HepG2 (cell line): Measurements from ENCODE around the gene AIMP2. TPM values are rescaled to one million over a fixed set of nuclear protein-coding genes. Genes with fewer than 3 reads are reported as not detected.

Experiments
- ATAC-seq: fragments of 200-7000 bp; cut with Tn5 transposase; 3 replicates; pipeline ENCODE4 v1.9.1; 2020; ENCODE audit warnings: mild to moderate bottlenecking, moderate library complexity
- BruUV-seq: library from RNA; stranded (reverse); fragments of 400-500 nt; replicated peaks from 2 replicates; lab custom pipeline; 2021; lab: Mats Ljungman, UMichigan
- CTCF ChIA-PET: fragments of 300-600 bp; formaldehyde crosslinking; extraction: SDS; loops from one replicate; lab custom pipeline; 2021; ENCODE audit warnings: low total read pairs, inconsistent platforms, low intra/inter-chr PET ratio; lab: Yijun Ruan, JAX
- POLR2A ChIA-PET: fragments of 350-600 bp; sonication (Branson Sonifier 250); formaldehyde crosslinking; loops from one replicate; lab custom pipeline; 2020; ENCODE audit warnings: antibody characterized with exemption, inconsistent platforms; lab: Yijun Ruan, JAX
- DNase-seq: peaks from one replicate; pipeline ENCODE4 v3.0.0-alpha.2; 2015; ENCODE audit warnings: low spot score
- FAIRE-seq: peaks from 3 replicates; lab custom pipeline; 2011; peaks lifted over from hg19 to GRCh38; lab: Jason Lieb, UNC
- H2AFZ ChIP-seq: one replicate; pipeline ENCODE4 v1.6.1; 2011; ENCODE audit warnings: low read length, inconsistent platforms
- H3K27ac ChIP-seq: fragments of 300-600 bp; 3 replicates; pipeline ENCODE4 v1.8.0; 2011; ENCODE audit warnings: mixed run types, mild to moderate bottlenecking, mixed read lengths, low read length, inconsistent platforms; ENCODE audit not compliant: insufficient read depth; ENCODE audit errors: extremely low read length
- H3K27me3 ChIP-seq, 2 experiments: fragments of 200-600 bp in 1 of 2; 2 replicates in 1 of 2; 3 replicates in 1 of 2; pipeline versions ENCODE4 v1.6.0 to v1.8.0; 2011; ENCODE audit warnings: low read length in 2 of 2, mild to moderate bottlenecking in 2 of 2, moderate library complexity in 2 of 2, inconsistent platforms in 1 of 2; ENCODE audit not compliant: insufficient read depth in 2 of 2, control insufficient read depth in 1 of 2
- H3K36me3 ChIP-seq, 2 experiments: fragments of 200-600 bp in 1 of 2; replicated peaks in 1 of 2; 2 replicates in 1 of 2; 3 replicates in 1 of 2; pipeline versions ENCODE4 v1.5.1 to v1.8.0; 2011; ENCODE audit warnings: low read length in 2 of 2, inconsistent platforms in 1 of 2; ENCODE audit not compliant: insufficient read depth in 2 of 2, control insufficient read depth in 1 of 2
- H3K4me1 ChIP-seq: 2 replicates; pipeline ENCODE4 v1.5.1; 2012; ENCODE audit warnings: low read length, inconsistent platforms; ENCODE audit not compliant: insufficient read depth
- H3K4me2 ChIP-seq: 2 replicates; pipeline ENCODE4 v1.6.0; 2011; ENCODE audit warnings: low read depth, low read length, inconsistent platforms
- H3K4me3 ChIP-seq, 3 experiments: fragments of 200-600 bp in 1 of 3; sonication (generic), shearing (Covaris generic) in 1 of 3; replicated peaks in 1 of 3; 2 replicates each; pipeline ENCODE4 v1.5.1; 2011 to 2016; ENCODE audit warnings: low read length in 3 of 3, inconsistent platforms in 2 of 3, low read depth in 2 of 3, mild to moderate bottlenecking in 2 of 3, control low read depth in 1 of 3, mixed read lengths in 1 of 3; ENCODE audit not compliant: insufficient read depth in 1 of 3
- H3K79me2 ChIP-seq: one replicate; pipeline ENCODE4 v1.6.1; 2011; ENCODE audit warnings: low read length, inconsistent platforms; ENCODE audit not compliant: insufficient read depth
- H3K9ac ChIP-seq: 2 replicates; pipeline ENCODE4 v1.6.0; 2011; ENCODE audit warnings: mild to moderate bottlenecking, low read depth, low read length, inconsistent platforms; ENCODE audit not compliant: insufficient read depth
- H3K9me3 ChIP-seq: 2 replicates; pipeline ENCODE4 v1.5.1; 2012; ENCODE audit warnings: mild to moderate bottlenecking, low read length
- H4K20me1 ChIP-seq: 2 replicates; pipeline ENCODE4 v1.6.0; 2011; ENCODE audit warnings: inconsistent platforms, mild to moderate bottlenecking, low read length, moderate library complexity; ENCODE audit not compliant: insufficient read depth
- HMGXB3 ChIP-seq: sonication (generic); formaldehyde crosslinking; IDR thresholded peaks from 2 replicates; pipeline ENCODE4 v1.4.0; 2020; ENCODE audit warnings: missing genetic modification reagents, borderline replicate concordance
- MTF1 ChIP-seq: sonication (generic); formaldehyde crosslinking; IDR thresholded peaks from 2 replicates; pipeline ENCODE4 v1.5.0; 2020; ENCODE audit warnings: missing genetic modification reagents
- SAFB2 ChIP-seq: sonication (generic); formaldehyde crosslinking; IDR thresholded peaks from 2 replicates; pipeline ENCODE4 v1.5.1; 2020; ENCODE audit warnings: missing genetic modification reagents, low read depth, mild to moderate bottlenecking, borderline replicate concordance
- SOX13 ChIP-seq, 3 experiments: fragments of 450-650 bp in 1 of 3; sonication (generic) in 1 of 3; formaldehyde crosslinking in 1 of 3; IDR thresholded peaks in 2 of 3; conservative IDR thresholded peaks in 1 of 3; 2 replicates each; pipeline versions ENCODE4 v1.5.0 to v1.6.1; 2016 to 2020; ENCODE audit warnings: antibody characterized with exemption in 1 of 3, mild to moderate bottlenecking in 1 of 3, missing compliant biosample characterization in 1 of 3, missing genetic modification reagents in 1 of 3, moderate library complexity in 1 of 3
- SOX6 ChIP-seq, 2 experiments: fragments of 450-650 bp in 1 of 2; sonication (generic) in 1 of 2; formaldehyde crosslinking in 1 of 2; IDR thresholded peaks; 2 replicates each; pipeline versions ENCODE4 v1.4.0 to v1.6.1; 2017 to 2020; ENCODE audit warnings: antibody characterized with exemption in 1 of 2, mild to moderate bottlenecking in 1 of 2, missing genetic modification reagents in 1 of 2
- TMF1 ChIP-seq: sonication (generic); formaldehyde crosslinking; IDR thresholded peaks from 2 replicates; pipeline ENCODE4 v1.8.1; 2022; ENCODE audit warnings: low read depth, missing genetic modification reagents
- TOPORS ChIP-seq: sonication (generic); formaldehyde crosslinking; IDR thresholded peaks from 2 replicates; pipeline ENCODE4 v1.8.0; 2023; ENCODE audit warnings: mild to moderate bottlenecking, missing genetic modification reagents
- ZBTB2 ChIP-seq: sonication (generic); formaldehyde crosslinking; IDR thresholded peaks from 2 replicates; pipeline ENCODE4 v1.8.0; 2022; ENCODE audit warnings: low read depth, missing genetic modification reagents
- ZBTB21 ChIP-seq: sonication (generic); formaldehyde crosslinking; IDR thresholded peaks from 2 replicates; pipeline ENCODE4 v1.4.0; 2020; ENCODE audit warnings: missing genetic modification reagents
- ZBTB7B ChIP-seq: sonication (generic); formaldehyde crosslinking; IDR thresholded peaks from 2 replicates; pipeline ENCODE4 v1.4.0; 2020; ENCODE audit warnings: missing genetic modification reagents
- ZFP1 ChIP-seq: IDR thresholded peaks from 2 replicates; pipeline ENCODE4 v1.6.1; 2016
- ZMYM3 ChIP-seq: sonication (generic); formaldehyde crosslinking; IDR thresholded peaks from 2 replicates; pipeline ENCODE4 v1.5.1; 2020; ENCODE audit warnings: mild to moderate bottlenecking, missing genetic modification reagents
- ZNF3 ChIP-seq: IDR thresholded peaks from 2 replicates; pipeline ENCODE4 v1.7.0; 2017; ENCODE audit warnings: inconsistent platforms
- ZNF367 ChIP-seq: sonication (generic); formaldehyde crosslinking; IDR thresholded peaks from 2 replicates; pipeline ENCODE4 v1.4.0; 2020; ENCODE audit warnings: missing genetic modification reagents, borderline replicate concordance
- WGBS: methylation state at CpG from one replicate; pipeline ENCODE4 v1.1.6; 2017; ENCODE audit warnings: low lambda C conversion rate; 5-methylcytosine and 5-hydroxymethylcytosine counted together
- in situ Hi-C: cut with HindIII; loops from 2 replicates; pipeline ENCODE4 v1.10.0; 2017; ENCODE audit warnings: low pct_unique_long_range_greater_than_20kb; ENCODE audit not compliant: extremely low pct_ligation_motif_present
- intact Hi-C: fragments of 100-400 bp; cut with micrococcal nuclease; formaldehyde crosslinking; loops from one replicate; pipeline ENCODE4 v1.10.0; 2022; ENCODE audit not compliant: unreplicated experiment
- polyA plus RNA-seq, 8 experiments: library from polyadenylated mRNA; depleted of rRNA in 3 of 8; stranded (reverse) in 7 of 8; unstranded in 1 of 8; fragments of >200 nt; fragmentation: Illumina TruSeq in 4 of 8; extraction: Trizol in 4 of 8; gene quantifications; 2 replicates each; pipeline versions ENCODE4 v1.2.1 to v1.2.3, GENCODE V29; 2011 to 2016; ENCODE audit warnings: low read depth in 4 of 8, missing spikeins in 1 of 8, mixed read lengths in 1 of 8; ENCODE audit not compliant: insufficient read depth in 1 of 8
- total RNA-seq, 5 experiments: library from RNA; depleted of rRNA; stranded (reverse); fragments of >200 nt; fragmentation: Illumina TruSeq; extraction: Trizol; gene quantifications; 2 replicates each; pipeline ENCODE4 v1.2.3, GENCODE V29; 2016; ENCODE audit warnings: low read depth in 1 of 5
- TF ChIP-seq, protein P1 (sequence below): IDR thresholded peaks from 2 replicates; pipeline ENCODE4 v1.6.1; 2012; ENCODE audit warnings: inconsistent platforms
- TF ChIP-seq, protein P2 (sequence below): sonication (generic); formaldehyde crosslinking; conservative IDR thresholded peaks from 2 replicates; pipeline ENCODE4 v1.8.1; 2023; ENCODE audit warnings: missing genetic modification reagents

AIMP2 gene
- total and polyA plus RNA-seq, 2 of the 13 experiments (the other 11 are each of a cell fraction or from before 2014, with no cell fraction given): 38.2 to 84.9 TPM

- no peaks in the 10 kb centered on the region for H3K9me3 ChIP-seq
- WGBS: 72% methylated on average over 1 of the region's 1 CpG
- H3K79me2 ChIP-seq: peaks cover 37% of the 10 kb centered on the region
- peak overlapping the region; percentile 98 for H3K4me2 ChIP-seq
- BruUV-seq: no TSS peak
- H4K20me1 ChIP-seq: peaks cover 21% of the 10 kb centered on the region
- H2AFZ ChIP-seq: no peak overlapping the region
- POLR2A ChIA-PET: interaction anchor here (1.0 to 1.1 kb wide), 2 partner anchors 32 to 392 kb away, joined by 3 read pairs; no protein-coding TSS in a partner anchor
- peaks cover 37% of the 10 kb centered on the region for H3K4me1 ChIP-seq
- peak overlapping the region; percentile 68 to 88 (median 78); a peak in 3 of 6 replicates for H3K4me3 ChIP-seq
- CTCF ChIA-PET: no interaction called here
- ATAC-seq (no peak), FAIRE-seq (no peak), DNase-seq (no peak)
- H3K36me3 ChIP-seq: peaks cover 2 to 14% of the 10 kb centered on the region in 2 experiments
- H3K27me3 ChIP-seq: no peaks in the 10 kb centered on the region; a peak in 1 of 5 replicates
- peak overlapping the region; percentile 95; the same call in 1 of the 2 replicates for H3K9ac ChIP-seq
- TF ChIP-seq MTF1 (no peak), SOX6 (IDR thresholded peaks at IDR 0.05) (no peak), SOX6 (CRISPR knock-in tag; IDR thresholded peaks at IDR 0.05) (no peak), ZBTB21 (no peak), TMF1 (CRISPR knock-in tag) (no peak), HMGXB3 (no peak), ZMYM3 (CRISPR knock-in tag) (no peak), ZFP1 (CRISPR knock-in tag) (no peak), SAFB2 (CRISPR knock-in tag) (no peak), ZNF3 (no peak), TOPORS (CRISPR knock-in tag) (no peak), SOX13 (IDR thresholded peaks at IDR 0.05) (no peak), SOX13 (CRISPR knock-in tag; conservative IDR thresholded peaks at IDR 0.05 in 1 of 2, IDR thresholded peaks at IDR 0.05 in 1 of 2) (no peak), ZBTB7B (no peak), ZNF367 (CRISPR knock-in tag) (no peak), ZBTB2 (CRISPR knock-in tag) (no peak)
- TF ChIP-seq, protein P1, sequence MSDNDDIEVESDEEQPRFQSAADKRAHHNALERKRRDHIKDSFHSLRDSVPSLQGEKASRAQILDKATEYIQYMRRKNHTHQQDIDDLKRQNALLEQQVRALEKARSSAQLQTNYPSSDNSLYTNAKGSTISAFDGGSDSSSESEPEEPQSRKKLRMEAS: no peak
- TF ChIP-seq, protein P2, sequence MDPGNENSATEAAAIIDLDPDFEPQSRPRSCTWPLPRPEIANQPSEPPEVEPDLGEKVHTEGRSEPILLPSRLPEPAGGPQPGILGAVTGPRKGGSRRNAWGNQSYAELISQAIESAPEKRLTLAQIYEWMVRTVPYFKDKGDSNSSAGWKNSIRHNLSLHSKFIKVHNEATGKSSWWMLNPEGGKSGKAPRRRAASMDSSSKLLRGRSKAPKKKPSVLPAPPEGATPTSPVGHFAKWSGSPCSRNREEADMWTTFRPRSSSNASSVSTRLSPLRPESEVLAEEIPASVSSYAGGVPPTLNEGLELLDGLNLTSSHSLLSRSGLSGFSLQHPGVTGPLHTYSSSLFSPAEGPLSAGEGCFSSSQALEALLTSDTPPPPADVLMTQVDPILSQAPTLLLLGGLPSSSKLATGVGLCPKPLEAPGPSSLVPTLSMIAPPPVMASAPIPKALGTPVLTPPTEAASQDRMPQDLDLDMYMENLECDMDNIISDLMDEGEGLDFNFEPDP (CRISPR knock-in tag): no peak
- TF ChIP-seq, all 625 proteins: peak for 0
- in situ Hi-C loops (no loop called here), intact Hi-C loops (no loop called here)
- H3K27ac ChIP-seq: peak overlapping the region; percentile 96
Observed at GRCh38 chr7:6056616-6057015, 47.5 kb downstream of the AIMP2 start.
